Measurements from ENCODE around the gene SLC5A2.

Gene SLC5A2

GRCh38 chr16:31460582-31461002 is 22.3 kb upstream of the SLC5A2 start:
- no peak for DNase-seq

- DNase-seq = no peak
Observed at GRCh38 chr16:31461201-31461920, 21.6 kb upstream of the SLC5A2 start.

GRCh38 chr16:31461921-31462804 is 20.8 kb upstream of the SLC5A2 start:
- no peak for DNase-seq

- DNase-seq = no peak
Observed at GRCh38 chr16:31464348-31464769, 18.6 kb upstream of the SLC5A2 start.

- DNase-seq = no peak
Observed at GRCh38 chr16:31464781-31465260, 18.1 kb upstream of the SLC5A2 start.

- DNase-seq = no peak
Observed at GRCh38 chr16:31465788-31466370, 17.0 kb upstream of the SLC5A2 start.

- DNase-seq = no peak
Observed at GRCh38 chr16:31466381-31466841, 16.5 kb upstream of the SLC5A2 start.

GRCh38 chr16:31467151-31467773 is 15.7 kb upstream of the SLC5A2 start:
- no peak for DNase-seq

- no peak for DNase-seq
Observed at GRCh38 chr16:31467858-31468257, 15.1 kb upstream of the SLC5A2 start.

- no peak for DNase-seq
Observed at GRCh38 chr16:31470615-31471014, 12.3 kb upstream of the SLC5A2 start.

- DNase-seq = no peak
Observed at GRCh38 chr16:31471241-31471874, 11.6 kb upstream of the SLC5A2 start.

- DNase-seq = peak; percentile 41
Observed at GRCh38 chr16:31471875-31472708, 10.8 kb upstream of the SLC5A2 start, which contains the start of gene TGFB1I1. TSS of gene TGFB1I1 (plus strand) at chr16:31472152. CDS start at chr16:31472189, 37 bp downstream.

GRCh38 chr16:31472709-31473203 is 10.2 kb upstream of the SLC5A2 start:
- peak; percentile 91 for DNase-seq

- no peak for DNase-seq
Observed at GRCh38 chr16:31473264-31473984, 9.5 kb upstream of the SLC5A2 start.

- no peak for DNase-seq
Observed at GRCh38 chr16:31474173-31474714, 8.7 kb upstream of the SLC5A2 start.

- DNase-seq = no peak
Observed at GRCh38 chr16:31474773-31475738, 7.9 kb upstream of the SLC5A2 start.

GRCh38 chr16:31475946-31476302 is 7.0 kb upstream of the SLC5A2 start:
- no peak for DNase-seq

- no peak for DNase-seq
Observed at GRCh38 chr16:31476303-31477219, 6.4 kb upstream of the SLC5A2 start.
